ENCODE data around the gene GTF3A. TPM values are rescaled to one million over a fixed set of nuclear protein-coding genes. Genes with fewer than 3 reads are reported as not detected.

The GTF3A gene
- total RNA-seq, 4 donors from 2014 or later: 181 to 263 (median 206) TPM

DNA sequence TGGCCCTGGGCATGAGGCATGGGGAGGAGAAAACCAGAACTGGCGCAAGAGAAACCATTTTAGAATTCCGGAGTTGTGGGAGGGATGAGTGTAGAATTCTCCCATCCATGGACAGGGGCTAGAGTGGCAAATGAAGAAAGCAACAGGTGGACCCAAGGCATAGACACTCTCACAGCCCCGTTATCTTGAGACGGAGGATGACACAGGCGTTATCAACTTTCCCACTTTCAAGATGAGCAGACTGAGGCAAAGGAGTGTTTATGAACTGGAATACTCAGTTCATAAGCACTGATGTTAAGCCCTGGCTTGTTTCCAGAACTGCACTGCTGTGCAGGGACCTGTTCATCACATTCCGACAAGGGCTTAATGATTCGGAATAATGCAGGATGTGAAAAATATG, 1.1 kb upstream of the GTF3A start:
- TF ChIP-seq, protein P1, sequence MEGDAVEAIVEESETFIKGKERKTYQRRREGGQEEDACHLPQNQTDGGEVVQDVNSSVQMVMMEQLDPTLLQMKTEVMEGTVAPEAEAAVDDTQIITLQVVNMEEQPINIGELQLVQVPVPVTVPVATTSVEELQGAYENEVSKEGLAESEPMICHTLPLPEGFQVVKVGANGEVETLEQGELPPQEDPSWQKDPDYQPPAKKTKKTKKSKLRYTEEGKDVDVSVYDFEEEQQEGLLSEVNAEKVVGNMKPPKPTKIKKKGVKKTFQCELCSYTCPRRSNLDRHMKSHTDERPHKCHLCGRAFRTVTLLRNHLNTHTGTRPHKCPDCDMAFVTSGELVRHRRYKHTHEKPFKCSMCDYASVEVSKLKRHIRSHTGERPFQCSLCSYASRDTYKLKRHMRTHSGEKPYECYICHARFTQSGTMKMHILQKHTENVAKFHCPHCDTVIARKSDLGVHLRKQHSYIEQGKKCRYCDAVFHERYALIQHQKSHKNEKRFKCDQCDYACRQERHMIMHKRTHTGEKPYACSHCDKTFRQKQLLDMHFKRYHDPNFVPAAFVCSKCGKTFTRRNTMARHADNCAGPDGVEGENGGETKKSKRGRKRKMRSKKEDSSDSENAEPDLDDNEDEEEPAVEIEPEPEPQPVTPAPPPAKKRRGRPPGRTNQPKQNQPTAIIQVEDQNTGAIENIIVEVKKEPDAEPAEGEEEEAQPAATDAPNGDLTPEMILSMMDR (IDR thresholded peaks at IDR 0.05; ENCODE audit: low read depth): no peak

GRCh38 chr13:27425158-27425917, 919 bp downstream of the GTF3A start:
- TF ChIP-seq, protein P1 (IDR thresholded peaks at IDR 0.05; ENCODE audit: low read depth): no peak

- TF ChIP-seq, protein P1 (IDR thresholded peaks at IDR 0.05; ENCODE audit: low read depth): no peak
Measured at GRCh38 chr13:27425918-27426630, 1.7 kb downstream of the GTF3A start.

DNA sequence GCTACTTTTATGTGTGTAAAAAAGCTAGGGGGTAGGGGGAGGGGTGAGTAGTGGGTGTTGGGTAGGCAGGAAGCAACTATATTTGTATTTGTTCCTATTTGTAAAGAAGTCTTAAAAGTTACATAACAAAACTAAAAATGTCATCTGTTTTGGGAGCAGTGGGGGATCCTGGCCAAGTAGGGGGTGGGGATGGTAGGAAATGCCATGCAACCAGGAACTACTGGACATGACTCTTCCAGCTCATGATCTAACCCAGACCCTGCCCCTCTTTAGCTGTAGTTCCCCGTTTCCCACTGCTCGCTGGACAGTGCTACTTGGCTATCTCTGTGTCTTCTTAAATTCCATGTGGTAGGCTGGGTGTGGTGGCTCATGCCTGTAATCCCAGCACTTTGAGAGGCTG, 3.2 kb downstream of the GTF3A start:
- TF ChIP-seq, protein P1 (IDR thresholded peaks at IDR 0.05; ENCODE audit: low read depth): no peak

GRCh38 chr13:27428160-27428559, 3.7 kb downstream of the GTF3A start:
- TF ChIP-seq, protein P1 (IDR thresholded peaks at IDR 0.05; ENCODE audit: low read depth): no peak

DNA sequence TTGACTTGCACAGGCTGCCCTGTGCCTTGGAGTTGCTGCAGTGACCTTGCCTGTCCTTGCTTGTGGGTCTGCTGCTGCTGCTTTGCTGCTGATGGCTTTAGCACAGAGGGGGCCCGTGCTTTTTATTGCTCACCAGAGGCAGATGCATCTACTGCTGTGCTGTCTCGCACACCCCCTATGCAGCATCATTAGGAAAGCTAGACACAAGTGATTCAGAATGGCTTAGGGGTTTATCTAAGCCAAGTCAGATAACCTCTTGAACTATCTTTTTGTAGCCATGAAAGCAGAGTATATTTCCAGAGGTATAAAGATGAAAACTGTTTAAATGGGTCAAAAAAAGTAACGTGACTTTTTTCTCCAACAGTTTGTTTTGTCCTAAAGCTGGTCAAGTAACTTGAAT, 7.8 kb downstream of the GTF3A start:
- TF ChIP-seq, protein P1 (IDR thresholded peaks at IDR 0.05; ENCODE audit: low read depth): no peak

DNA sequence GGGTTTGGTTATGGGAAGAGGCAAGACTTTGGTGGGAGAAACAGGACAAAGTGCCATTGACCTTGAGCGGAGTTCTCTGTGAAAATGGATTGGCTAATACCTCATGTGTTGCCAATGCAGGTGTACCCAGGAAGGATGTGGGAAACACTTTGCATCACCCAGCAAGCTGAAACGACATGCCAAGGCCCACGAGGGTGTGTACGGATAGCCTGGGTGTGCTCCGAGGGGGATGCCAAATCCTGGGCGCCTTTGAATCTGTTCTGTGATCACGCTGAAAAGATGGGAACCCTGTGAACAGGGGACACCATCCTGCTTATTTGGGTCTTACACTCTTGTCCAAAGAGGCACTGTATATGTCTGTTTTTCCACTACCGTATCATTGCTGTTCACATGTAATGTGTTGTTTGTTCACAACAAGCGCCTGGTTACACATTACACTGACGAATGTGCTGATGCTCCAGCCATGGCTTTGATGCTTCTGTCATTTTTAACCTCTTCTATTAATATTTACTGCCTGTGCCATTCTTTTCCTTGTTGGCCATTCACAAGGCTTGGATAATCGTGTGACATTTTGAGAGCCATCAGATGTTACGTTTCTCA, 8.3 kb downstream of the GTF3A start:
- TF ChIP-seq, protein P1 (IDR thresholded peaks at IDR 0.05; ENCODE audit: low read depth): no peak
